Measurements from ENCODE around the gene TMEM108. TPM values are rescaled to one million over a fixed set of nuclear protein-coding genes. Genes with fewer than 3 reads are reported as not detected.
"Not testable (repeated sequence)": the region's sequence is repeated elsewhere in the genome, so short reads cannot be mapped to it uniquely, and the experiment has no call there.

Gene TMEM108
- total and polyA plus RNA-seq, 3 donors from 2014 or later: 13.9 to 44.3 (median 16.1) TPM

GRCh38 chr3:133014325-133014724 is 23.9 kb upstream of the TMEM108 start:
- no peaks in the 10 kb centered on the region for H3K9me3 ChIP-seq
- no peaks in the 10 kb centered on the region for H3K27me3 ChIP-seq
- H3K27ac ChIP-seq: no peak overlapping the region
- no peaks in the 10 kb centered on the region for H3K4me1 ChIP-seq
- H3K4me3 ChIP-seq: no peak overlapping the region
- DNase-seq: no peak
- 90 to 94% methylated on average over 3 of the region's 3 CpGs for WGBS, 2 donors
- no peaks in the 10 kb centered on the region for H3K36me3 ChIP-seq (ENCODE audit: low read depth, missing control alignments)
- intact Hi-C loops (cut with DNase I; ENCODE audit: low total_unique reads): no loop called here
- TF ChIP-seq, protein P1, sequence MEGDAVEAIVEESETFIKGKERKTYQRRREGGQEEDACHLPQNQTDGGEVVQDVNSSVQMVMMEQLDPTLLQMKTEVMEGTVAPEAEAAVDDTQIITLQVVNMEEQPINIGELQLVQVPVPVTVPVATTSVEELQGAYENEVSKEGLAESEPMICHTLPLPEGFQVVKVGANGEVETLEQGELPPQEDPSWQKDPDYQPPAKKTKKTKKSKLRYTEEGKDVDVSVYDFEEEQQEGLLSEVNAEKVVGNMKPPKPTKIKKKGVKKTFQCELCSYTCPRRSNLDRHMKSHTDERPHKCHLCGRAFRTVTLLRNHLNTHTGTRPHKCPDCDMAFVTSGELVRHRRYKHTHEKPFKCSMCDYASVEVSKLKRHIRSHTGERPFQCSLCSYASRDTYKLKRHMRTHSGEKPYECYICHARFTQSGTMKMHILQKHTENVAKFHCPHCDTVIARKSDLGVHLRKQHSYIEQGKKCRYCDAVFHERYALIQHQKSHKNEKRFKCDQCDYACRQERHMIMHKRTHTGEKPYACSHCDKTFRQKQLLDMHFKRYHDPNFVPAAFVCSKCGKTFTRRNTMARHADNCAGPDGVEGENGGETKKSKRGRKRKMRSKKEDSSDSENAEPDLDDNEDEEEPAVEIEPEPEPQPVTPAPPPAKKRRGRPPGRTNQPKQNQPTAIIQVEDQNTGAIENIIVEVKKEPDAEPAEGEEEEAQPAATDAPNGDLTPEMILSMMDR (IDR thresholded peaks at IDR 0.05): no peak
- TF ChIP-seq POLR2A (IDR thresholded peaks at IDR 0.05): no peak

- DNase-seq; H3K4me1 ChIP-seq; H3K27ac ChIP-seq; H3K4me3 ChIP-seq; H3K36me3 ChIP-seq (ENCODE audit: low read depth, missing control alignments); intact Hi-C loops (cut with DNase I; ENCODE audit: low total_unique reads); H3K27me3 ChIP-seq; H3K9me3 ChIP-seq: not testable (repeated sequence)
- WGBS, 2 donors: 83 to 88% methylated on average over 5 of the region's 5 CpGs
These were observed 22.6 kb upstream of the TMEM108 start for GRCh38 chr3:133015573-133015972.

GRCh38 chr3:133016838-133017309 is 21.3 kb upstream of the TMEM108 start:
- WGBS, 2 donors: 33 to 42% methylated on average over 1 of the region's 1 CpG
- H3K27ac ChIP-seq: no peak overlapping the region
- H3K36me3 ChIP-seq (ENCODE audit: low read depth, missing control alignments): no peaks in the 10 kb centered on the region
- no peaks in the 10 kb centered on the region for H3K27me3 ChIP-seq
- H3K9me3 ChIP-seq: no peaks in the 10 kb centered on the region
- H3K4me3 ChIP-seq: no peak overlapping the region
- intact Hi-C loops (cut with DNase I; ENCODE audit: low total_unique reads): no loop called here
- no peak for DNase-seq
- TF ChIP-seq, protein P1 (IDR thresholded peaks at IDR 0.05): no peak
- TF ChIP-seq POLR2A (IDR thresholded peaks at IDR 0.05): no peak
- no peaks in the 10 kb centered on the region for H3K4me1 ChIP-seq

DNA sequence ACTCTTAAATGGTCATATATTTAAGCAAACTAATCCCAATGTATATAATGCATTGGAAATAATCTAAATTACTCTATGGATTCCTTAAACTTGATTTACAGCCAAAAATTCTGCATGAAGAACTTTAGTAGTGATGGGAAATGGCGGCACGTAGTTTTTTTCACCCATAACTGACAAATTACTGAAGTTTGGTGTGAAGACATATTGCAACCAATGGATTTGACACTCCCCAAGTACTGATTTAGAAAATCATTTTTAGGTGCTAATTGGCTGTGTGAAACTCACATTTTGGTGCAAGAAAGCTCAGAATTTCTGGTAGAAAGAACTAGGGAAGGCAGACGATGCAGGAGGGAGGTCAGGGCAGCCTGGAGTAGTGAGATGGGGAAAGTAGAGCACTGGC is 19.3 kb upstream of the TMEM108 start:
- no peak for DNase-seq
- no peaks in the 10 kb centered on the region for H3K27me3 ChIP-seq
- WGBS, 2 donors: 85 to 90% methylated on average over 3 of the region's 3 CpGs
- no peaks in the 10 kb centered on the region for H3K4me1 ChIP-seq
- no peak overlapping the region for H3K27ac ChIP-seq
- H3K9me3 ChIP-seq: no peaks in the 10 kb centered on the region
- no peak for TF ChIP-seq POLR2A (IDR thresholded peaks at IDR 0.05)
- TF ChIP-seq, protein P1 (IDR thresholded peaks at IDR 0.05): no peak
- intact Hi-C loops (cut with DNase I; ENCODE audit: low total_unique reads): no loop called here
- H3K4me3 ChIP-seq: no peak overlapping the region
- H3K36me3 ChIP-seq (ENCODE audit: low read depth, missing control alignments): no peaks in the 10 kb centered on the region

DNA sequence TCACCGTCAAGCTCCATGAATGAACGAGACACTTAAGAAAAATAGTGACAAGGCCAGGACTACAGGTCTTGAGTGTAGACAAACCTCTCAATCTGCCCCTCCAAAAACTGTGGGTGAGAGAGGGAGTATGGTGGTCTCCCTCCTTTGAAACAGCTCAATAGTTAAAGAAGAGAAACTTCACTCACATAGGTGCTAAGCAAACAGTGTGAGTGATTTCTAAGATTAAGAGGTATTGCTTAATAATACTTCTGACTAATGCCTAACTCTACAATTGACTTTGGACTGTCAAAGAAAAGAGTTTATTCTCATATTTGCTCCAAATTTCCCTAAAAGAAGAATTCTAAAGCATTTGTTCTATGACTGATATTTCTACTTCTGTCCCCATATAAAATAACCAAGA is 17.0 kb upstream of the TMEM108 start:
- H3K27me3 ChIP-seq: no peaks in the 10 kb centered on the region
- H3K36me3 ChIP-seq (ENCODE audit: low read depth, missing control alignments): no peaks in the 10 kb centered on the region
- DNase-seq: no peak
- intact Hi-C loops (cut with DNase I; ENCODE audit: low total_unique reads): no loop called here
- 80 to 92% methylated on average over 2 of the region's 2 CpGs for WGBS, 2 donors
- H3K4me1 ChIP-seq: no peaks in the 10 kb centered on the region
- H3K27ac ChIP-seq: no peak overlapping the region
- no peak overlapping the region for H3K4me3 ChIP-seq
- TF ChIP-seq POLR2A (IDR thresholded peaks at IDR 0.05): no peak
- TF ChIP-seq, protein P1 (IDR thresholded peaks at IDR 0.05): no peak
- no peaks in the 10 kb centered on the region for H3K9me3 ChIP-seq
